AG09319 (cell line): ENCODE data around the gene PINLYP.

Experiments
- DNase-seq: peaks from one replicate; pipeline ENCODE4 v3.0.0-alpha.2; 2010; ENCODE audit warnings: low read depth; ENCODE audit errors: extremely low read depth
- CTCF ChIP-seq: IDR thresholded peaks from 2 replicates; pipeline ENCODE4 v1.5.1; 2011; ENCODE audit warnings: low read depth, mild to moderate bottlenecking, inconsistent platforms, low read length, moderate library complexity

The PINLYP gene

GRCh38 chr19:43552616-43553015, 23.0 kb upstream of the PINLYP start:
- DNase-seq, result no peak
- no peak for TF ChIP-seq CTCF

- TF ChIP-seq CTCF, result no peak
- no peak for DNase-seq
Measured at GRCh38 chr19:43553656-43554055, 21.9 kb upstream of the PINLYP start.

GRCh38 chr19:43554317-43554895, 21.2 kb upstream of the PINLYP start:
- no peak for TF ChIP-seq CTCF
- DNase-seq, result no peak

- peak; percentile 86 for TF ChIP-seq CTCF
- DNase-seq, result no peak
Measured at GRCh38 chr19:43555185-43555770, 20.3 kb upstream of the PINLYP start.

- no peak for DNase-seq
Measured at GRCh38 chr19:43560687-43561086, 14.9 kb upstream of the PINLYP start.

GRCh38 chr19:43561139-43561970, 14.2 kb upstream of the PINLYP start:
- no peak for TF ChIP-seq CTCF
- DNase-seq, result no peak

More at GRCh38 chr19:43560687-43561086, 14.9 kb upstream of the PINLYP start:
- no peak for TF ChIP-seq CTCF

GRCh38 chr19:43562226-43562697, 13.3 kb upstream of the PINLYP start:
- no peak for TF ChIP-seq CTCF
- DNase-seq, result no peak
